ENCODE results near the gene CYCS.

Gene CYCS

DNA sequence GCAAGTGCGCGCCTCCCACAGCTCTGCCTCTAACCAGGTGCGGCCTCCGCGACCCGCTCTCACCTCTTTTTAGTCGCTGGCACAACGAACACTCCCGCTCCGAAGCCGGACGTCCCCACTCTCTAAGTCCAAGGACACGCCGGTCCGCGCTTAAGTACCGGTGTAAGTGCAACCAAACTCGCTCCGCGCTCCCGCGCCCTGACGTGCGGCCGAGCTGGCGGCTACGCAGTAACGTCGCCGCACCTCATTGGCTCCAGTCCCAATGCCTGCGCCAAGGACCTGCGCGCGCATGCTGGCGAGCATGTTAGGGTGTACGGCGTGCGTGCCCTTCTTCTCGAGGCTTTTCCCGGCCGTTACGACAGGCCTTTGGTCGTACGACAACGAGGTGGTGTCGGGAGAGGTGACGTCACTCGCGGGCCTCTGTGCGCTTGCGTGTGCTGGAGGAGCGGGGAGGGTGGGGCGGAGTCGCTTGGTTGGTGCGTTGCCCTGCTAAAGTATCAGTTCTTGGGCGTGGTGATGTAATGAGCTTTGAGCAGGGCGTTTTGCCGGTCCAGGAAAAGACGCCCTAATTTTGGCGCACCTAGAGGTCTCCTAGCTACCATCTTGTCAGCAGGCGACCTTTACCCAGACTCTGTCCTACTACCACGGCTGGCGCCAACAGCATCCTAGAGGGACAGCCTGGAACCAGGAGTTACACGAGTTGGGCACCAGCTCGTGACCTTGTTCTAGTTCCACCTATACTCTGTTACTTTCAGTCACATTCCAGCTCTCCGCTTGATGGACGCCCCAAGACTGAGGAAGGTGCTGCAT, at the start of gene CYCS:
Gene CYCS, minus strand, starts transcription at position 124 of the 810 bp plus-strand sequence. CDS start 1,141 bp downstream, outside the sequence.
- peak; percentile 100 for DNase-seq (ENCODE audit: low spot score)

DNA sequence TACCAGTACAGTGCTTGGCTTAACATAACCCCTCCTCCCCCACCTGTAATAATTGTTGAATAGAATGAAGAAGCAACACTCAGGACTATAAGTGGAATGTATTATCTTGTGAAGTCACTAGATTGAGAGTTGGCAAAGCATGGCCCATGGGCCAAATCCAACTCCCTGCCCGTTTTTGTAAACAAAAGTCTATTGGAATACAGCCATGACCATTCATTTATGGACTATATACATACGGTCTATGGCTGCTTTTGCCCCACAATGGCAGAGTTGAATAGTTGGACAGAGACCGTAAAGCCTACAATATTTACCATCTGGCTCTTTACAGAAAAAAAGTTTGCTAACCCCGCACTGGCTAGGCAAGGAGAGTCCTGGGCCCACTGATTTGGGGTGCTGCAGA, 48.1 kb upstream of the CYCS start:
- no peak for DNase-seq (ENCODE audit: low spot score)

DNA sequence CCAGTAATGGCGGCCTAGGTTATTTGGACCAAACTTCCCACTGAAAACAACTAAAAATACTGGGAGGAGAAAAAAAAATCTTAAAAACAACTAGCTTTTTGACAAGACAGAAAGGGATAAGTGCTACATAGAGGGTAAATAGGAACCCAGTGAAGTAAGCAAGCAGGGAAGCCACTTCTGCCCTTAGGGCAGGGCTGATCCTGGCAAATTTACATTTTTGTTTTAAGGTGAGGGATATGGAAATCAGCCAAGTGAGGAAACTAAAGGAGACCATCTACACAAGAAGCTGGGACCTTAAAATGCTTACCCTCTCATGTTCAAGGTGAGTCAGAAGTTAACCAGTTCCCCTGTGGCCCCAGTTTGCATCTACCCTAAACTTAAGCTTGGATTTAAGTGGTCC, 46.5 kb upstream of the CYCS start:
- no peak for DNase-seq (ENCODE audit: low spot score)

- DNase-seq (ENCODE audit: low spot score), result no peak
Measured at GRCh38 chr7:25171071-25171470, 46.0 kb upstream of the CYCS start.

DNA sequence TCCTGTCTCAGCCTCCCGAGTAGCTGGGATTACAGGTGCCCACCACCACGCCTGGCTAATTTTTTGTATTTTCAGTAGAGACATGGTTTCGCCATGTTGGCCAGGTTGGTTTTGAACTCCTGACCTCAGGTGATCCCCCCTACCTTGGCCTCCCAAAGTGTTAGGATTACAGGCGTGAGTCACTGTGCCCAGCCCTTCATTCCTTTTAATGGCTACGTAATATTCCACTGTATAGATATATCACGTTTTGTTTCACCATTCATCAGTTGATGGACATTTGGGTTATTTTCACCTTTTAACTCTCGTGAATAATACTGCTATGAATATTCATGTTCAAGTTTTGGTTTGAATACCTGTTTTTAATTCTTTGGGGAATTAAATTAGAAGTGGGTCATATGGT, 44.6 kb upstream of the CYCS start:
- DNase-seq (ENCODE audit: low spot score), result no peak

GRCh38 chr7:25168145-25168544, 43.1 kb upstream of the CYCS start:
- DNase-seq (ENCODE audit: low spot score), result no peak

GRCh38 chr7:25167262-25167843, 42.3 kb upstream of the CYCS start:
- no peak for DNase-seq (ENCODE audit: low spot score)

GRCh38 chr7:25159983-25160596, 35.0 kb upstream of the CYCS start:
- peak; percentile 52 for DNase-seq (ENCODE audit: low spot score)

DNA sequence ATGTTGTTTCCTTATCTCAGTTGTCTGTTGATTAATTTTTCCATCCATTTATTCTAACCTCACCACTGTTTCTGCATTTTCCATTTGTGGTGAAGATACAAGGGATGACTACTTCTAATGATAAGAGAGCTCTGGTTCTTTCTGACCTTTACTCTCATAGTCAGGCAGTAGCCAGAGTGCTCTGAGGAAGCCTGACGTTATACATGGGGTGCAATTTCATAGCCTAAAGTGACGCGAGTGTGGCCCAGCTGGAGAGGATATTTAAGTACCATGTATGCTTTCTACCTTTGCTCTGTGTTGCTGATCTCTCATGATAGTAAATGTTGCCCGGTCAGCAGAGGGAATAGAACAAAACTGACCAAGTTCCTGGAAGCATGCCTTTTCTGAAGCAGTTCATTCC, 33.9 kb upstream of the CYCS start:
- no peak for DNase-seq (ENCODE audit: low spot score)

DNA sequence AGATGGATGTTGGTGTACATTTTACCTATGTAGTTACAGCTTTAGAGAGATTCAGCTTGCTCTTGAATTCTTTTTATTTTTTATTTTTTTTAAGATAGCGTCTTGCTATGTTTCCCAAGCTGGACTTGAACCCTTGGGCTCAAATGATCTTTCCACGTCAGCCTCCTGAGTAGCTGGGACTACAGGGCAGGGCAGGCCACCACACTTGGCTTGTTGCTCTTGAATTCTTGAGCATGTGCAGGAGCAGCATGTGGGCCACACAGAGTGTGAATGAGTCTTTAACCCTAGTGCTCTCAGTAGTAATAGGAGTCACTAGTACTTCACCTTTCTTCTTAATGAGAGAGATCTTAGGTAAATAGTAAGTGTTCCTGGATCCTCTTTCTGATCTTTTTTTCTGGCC, 26.7 kb upstream of the CYCS start:
- DNase-seq (ENCODE audit: low spot score), result no peak

- no peak for DNase-seq (ENCODE audit: low spot score)
Measured at GRCh38 chr7:25149836-25150235, 24.8 kb upstream of the CYCS start.

- no peak for DNase-seq (ENCODE audit: low spot score)
Measured at GRCh38 chr7:25148772-25149575, 23.9 kb upstream of the CYCS start.

DNA sequence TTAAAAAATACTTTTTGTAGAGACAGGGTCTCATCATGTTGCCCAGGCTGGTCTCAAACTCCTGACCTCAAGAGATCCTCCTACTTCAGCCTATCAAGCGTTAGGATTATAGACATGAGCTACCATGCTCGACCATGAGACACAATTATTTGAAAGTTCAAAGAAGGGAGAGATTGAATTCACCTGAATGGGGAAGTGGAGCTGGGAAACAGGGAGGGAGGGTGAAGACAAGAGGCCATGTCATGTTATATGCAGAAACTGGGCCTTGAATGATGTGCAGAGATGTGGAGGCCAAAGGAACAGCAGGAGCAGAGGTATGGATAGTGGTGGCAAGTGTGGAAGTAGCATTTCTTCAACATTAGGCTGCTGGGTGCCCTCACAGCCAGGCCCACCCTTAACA, 18.7 kb upstream of the CYCS start:
- no peak for DNase-seq (ENCODE audit: low spot score)

DNA sequence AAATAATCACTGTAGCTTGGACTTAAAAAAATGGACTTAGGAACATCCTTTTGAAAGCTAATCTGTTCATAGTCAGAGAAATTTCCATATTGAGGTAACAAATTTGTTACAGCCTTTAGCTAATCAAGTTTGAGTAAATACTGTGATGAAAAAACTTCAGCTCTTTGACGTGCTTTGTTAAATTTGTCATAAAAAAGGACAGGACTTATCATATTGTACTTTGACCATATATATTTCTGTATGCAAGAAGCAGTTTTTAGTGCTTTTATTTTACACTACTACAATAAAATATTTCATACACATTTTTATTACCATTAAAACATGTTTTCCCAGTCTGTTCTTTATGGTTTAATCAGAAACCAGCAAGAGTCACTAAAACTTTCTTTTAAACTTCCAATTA, 14.5 kb upstream of the CYCS start:
- no peak for DNase-seq (ENCODE audit: low spot score)

DNA sequence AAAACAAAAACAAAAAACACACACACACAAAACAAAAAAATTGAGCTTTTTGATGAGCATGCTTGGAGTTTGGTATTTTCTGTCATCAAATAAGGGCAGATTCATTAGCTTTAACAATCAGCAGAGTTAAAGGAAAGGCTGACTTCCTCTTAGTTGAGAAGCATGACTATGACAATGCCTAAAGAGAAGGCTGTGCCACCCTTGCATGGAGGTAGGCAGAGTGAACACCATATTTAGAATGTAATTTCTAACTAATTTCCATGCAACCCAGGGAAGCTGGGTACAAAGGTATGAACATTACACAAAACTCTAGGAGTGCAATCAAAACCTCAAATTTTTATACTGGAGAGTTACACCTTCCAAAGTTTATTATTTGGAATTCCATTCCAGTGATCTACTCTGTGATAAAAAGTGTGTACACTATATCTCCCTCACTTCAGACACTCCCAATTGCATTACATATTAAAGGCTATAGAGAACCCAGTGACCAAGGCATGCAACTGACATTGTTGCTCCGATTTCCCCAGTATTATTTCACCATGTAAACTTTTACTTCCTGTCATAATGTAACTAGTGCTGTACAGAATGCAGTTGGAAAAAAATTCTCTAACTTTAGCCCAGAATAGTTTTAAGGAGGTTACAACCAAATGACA, 9.4 kb upstream of the CYCS start:
- DNase-seq (ENCODE audit: low spot score), result no peak

DNA sequence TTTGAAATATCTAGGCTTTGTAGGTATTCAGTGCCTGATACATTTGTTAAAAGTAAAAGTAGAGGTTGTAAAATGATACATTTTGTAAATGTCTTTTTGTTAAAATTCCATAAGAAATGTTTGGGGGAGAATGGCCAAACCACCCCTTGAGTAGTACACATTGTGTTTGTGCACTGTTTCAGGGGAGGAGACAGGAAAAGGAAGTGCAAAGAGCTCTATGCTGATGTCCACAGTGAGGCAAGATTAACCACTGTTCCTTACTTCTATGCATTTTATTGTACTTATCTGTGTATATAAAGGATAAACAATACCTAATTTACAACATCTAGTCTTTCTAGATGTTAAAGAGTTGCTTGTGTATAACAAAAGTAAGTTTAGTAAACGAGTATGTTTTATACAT, 7.4 kb upstream of the CYCS start:
- DNase-seq (ENCODE audit: low spot score), result no peak

- no peak for DNase-seq (ENCODE audit: low spot score)
Measured at GRCh38 chr7:25126751-25127150, 1.7 kb upstream of the CYCS start.

- DNase-seq (ENCODE audit: low spot score), result no peak
Measured at GRCh38 chr7:25124465-25125136, 459 bp downstream of the CYCS start.

GRCh38 chr7:25122373-25122772, 2.7 kb downstream of the CYCS start:
- no peak for DNase-seq (ENCODE audit: low spot score)

GRCh38 chr7:25121599-25121998, 3.5 kb downstream of the CYCS start:
- DNase-seq (ENCODE audit: low spot score), result no peak

DNA sequence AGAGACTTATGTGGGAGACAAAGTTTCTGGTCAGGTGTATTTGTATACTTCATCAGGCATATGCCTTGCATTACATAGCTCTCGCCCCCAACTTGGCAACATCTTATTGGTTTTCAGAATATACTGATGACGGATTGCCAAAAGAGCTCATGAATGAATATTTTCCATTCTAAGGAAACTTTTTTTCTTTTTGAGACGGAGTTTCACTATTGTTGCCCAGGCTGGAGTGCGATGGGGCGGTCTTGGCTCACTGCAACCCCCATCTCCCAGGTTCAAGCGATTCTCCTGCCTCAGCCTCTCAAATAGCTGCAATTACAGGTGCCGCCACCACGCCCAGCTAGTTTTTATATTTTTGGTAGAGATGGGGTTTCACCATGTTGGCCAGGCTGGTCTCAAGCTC, 6.0 kb downstream of the CYCS start:
- DNase-seq (ENCODE audit: low spot score), result no peak
